Right lobe of liver (tissue), 4 donors: Measurements from ENCODE around the gene MATN4.

ENCODE experiments used
- POLR2A ChIP-seq: fragments of 450-650 bp; IDR thresholded peaks from one replicate; pipeline ENCODE4 v1.6.1; 2017; ENCODE audit warnings: antibody characterized with exemption, mild to moderate bottlenecking
- TF ChIP-seq, protein P1 (sequence below), 4 donors: fragments of 200-600 bp in 3 of 4; fragments of 450-650 bp in 1 of 4; IDR thresholded peaks; one replicate each; pipeline versions ENCODE4 v1.5.1 to v1.8.0; 2016 to 2022; ENCODE audit warnings: antibody characterized with exemption in 4 of 4, mild to moderate bottlenecking in 2 of 4
- donor health status: DM: no; HTN: no; CAD: no.
- donor health status: DM: no; HTN: no; CAD: no.
- donor health status: DM: no; HTN: yes; CAD: no.

DNA sequence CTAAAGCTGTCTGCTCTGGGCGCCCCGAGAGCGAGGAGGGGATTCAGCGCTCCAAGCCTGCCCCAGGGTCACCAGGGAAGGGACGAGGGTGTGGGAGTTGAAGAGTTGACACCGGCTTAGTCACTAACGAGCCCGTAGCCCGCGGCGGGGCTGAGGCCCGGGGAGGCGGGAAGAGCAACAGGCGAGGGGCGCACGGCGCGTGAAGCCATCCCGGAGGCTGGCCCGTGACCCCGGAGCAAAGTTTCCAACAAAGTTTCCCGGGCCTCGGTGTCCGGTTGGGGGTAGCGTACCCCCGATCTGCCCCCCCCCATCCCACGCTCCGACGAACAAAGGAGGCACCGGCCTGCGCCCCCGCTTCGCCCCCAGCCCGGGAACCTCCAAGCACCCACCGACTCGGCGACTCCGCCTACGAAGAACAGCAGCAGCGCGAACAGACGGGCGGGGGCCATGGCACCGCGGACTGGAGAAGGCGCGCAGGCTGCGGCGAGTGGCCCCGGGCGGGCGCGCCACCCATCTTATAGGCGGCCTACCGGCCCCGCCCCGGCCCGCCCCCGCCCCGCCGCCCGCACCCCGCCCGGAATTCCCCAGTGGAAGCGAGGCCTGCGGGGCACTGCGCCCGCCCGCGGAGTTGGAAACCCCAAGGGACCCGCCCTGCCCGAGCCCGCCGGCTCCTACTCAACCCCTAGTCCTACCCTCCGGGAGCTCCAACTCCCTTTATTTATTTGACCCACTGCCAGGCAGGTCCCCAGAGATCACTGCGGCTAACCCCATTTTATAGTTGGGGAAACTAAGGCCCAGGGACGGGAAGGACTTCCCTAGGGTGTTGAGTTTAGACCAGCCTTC lies 40.1 kb upstream of the MATN4 start, which contains the start of gene SDC4:
- TF ChIP-seq, protein P1, sequence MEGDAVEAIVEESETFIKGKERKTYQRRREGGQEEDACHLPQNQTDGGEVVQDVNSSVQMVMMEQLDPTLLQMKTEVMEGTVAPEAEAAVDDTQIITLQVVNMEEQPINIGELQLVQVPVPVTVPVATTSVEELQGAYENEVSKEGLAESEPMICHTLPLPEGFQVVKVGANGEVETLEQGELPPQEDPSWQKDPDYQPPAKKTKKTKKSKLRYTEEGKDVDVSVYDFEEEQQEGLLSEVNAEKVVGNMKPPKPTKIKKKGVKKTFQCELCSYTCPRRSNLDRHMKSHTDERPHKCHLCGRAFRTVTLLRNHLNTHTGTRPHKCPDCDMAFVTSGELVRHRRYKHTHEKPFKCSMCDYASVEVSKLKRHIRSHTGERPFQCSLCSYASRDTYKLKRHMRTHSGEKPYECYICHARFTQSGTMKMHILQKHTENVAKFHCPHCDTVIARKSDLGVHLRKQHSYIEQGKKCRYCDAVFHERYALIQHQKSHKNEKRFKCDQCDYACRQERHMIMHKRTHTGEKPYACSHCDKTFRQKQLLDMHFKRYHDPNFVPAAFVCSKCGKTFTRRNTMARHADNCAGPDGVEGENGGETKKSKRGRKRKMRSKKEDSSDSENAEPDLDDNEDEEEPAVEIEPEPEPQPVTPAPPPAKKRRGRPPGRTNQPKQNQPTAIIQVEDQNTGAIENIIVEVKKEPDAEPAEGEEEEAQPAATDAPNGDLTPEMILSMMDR (IDR thresholded peaks at IDR 0.05), result no peak
- TF ChIP-seq POLR2A, result peak; percentile 93
